Measurements from ENCODE around the gene STK32C.
"Not testable (repeated sequence)": the region's sequence is repeated elsewhere in the genome, so short reads cannot be mapped to it uniquely, and the experiment has no call there.

STK32C gene

GRCh38 chr10:132270721-132271457 is 36.9 kb downstream of the STK32C start:
- no peak overlapping the region for H3K27ac ChIP-seq (replicated peaks)
- no peak overlapping the region for H3K4me3 ChIP-seq (replicated peaks; ENCODE audit: insufficient read depth, low read length)
- DNase-seq (ENCODE audit: low read depth in 1 of 2, low spot score in 1 of 2) = no peak
- TF ChIP-seq GABPA (IDR thresholded peaks at IDR 0.05; ENCODE audit: low read depth) (no peak), REST (IDR thresholded peaks at IDR 0.05; ENCODE audit: insufficient replicate concordance, low read depth) (no peak), CTCF (IDR thresholded peaks at IDR 0.05; ENCODE audit: insufficient read depth, low read length) (no peak), SPI1 (IDR thresholded peaks at IDR 0.05; ENCODE audit: borderline replicate concordance, low read depth) (no peak), POLR2AphosphoS5 (IDR thresholded peaks at IDR 0.05; ENCODE audit: low read depth) (no peak)
- H3K27me3 ChIP-seq (ENCODE audit: insufficient read depth, poor library complexity, severe bottlenecking) = no peaks in the 10 kb centered on the region

- TF ChIP-seq CTCF (IDR thresholded peaks at IDR 0.05; ENCODE audit: insufficient read depth, low read length) (no peak), REST (IDR thresholded peaks at IDR 0.05; ENCODE audit: insufficient replicate concordance, low read depth) (no peak), POLR2AphosphoS5 (IDR thresholded peaks at IDR 0.05; ENCODE audit: low read depth) (no peak), GABPA (IDR thresholded peaks at IDR 0.05; ENCODE audit: low read depth) (no peak), SPI1 (IDR thresholded peaks at IDR 0.05; ENCODE audit: borderline replicate concordance, low read depth) (no peak)
- Histone ChIP-seq H3K27me3 (ENCODE audit: insufficient read depth, poor library complexity, severe bottlenecking) (no peaks in the 10 kb centered on the region), H3K27ac (replicated peaks) (no peak overlapping the region), H3K4me3 (replicated peaks; ENCODE audit: insufficient read depth, low read length) (no peak overlapping the region)
- no peak for DNase-seq (ENCODE audit: low read depth in 1 of 2, low spot score in 1 of 2)
Measured at GRCh38 chr10:132270256-132270655, 37.5 kb downstream of the STK32C start.

- DNase-seq (ENCODE audit: low read depth in 1 of 2, low spot score in 1 of 2) = no peak
- H3K27me3 ChIP-seq (ENCODE audit: insufficient read depth, poor library complexity, severe bottlenecking) = no peaks in the 10 kb centered on the region
- no peak overlapping the region for H3K4me3 ChIP-seq (replicated peaks; ENCODE audit: insufficient read depth, low read length)
- no peak overlapping the region for H3K27ac ChIP-seq (replicated peaks)
- TF ChIP-seq POLR2AphosphoS5 (IDR thresholded peaks at IDR 0.05; ENCODE audit: low read depth) (no peak), GABPA (IDR thresholded peaks at IDR 0.05; ENCODE audit: low read depth) (no peak), CTCF (IDR thresholded peaks at IDR 0.05; ENCODE audit: insufficient read depth, low read length) (no peak), SPI1 (IDR thresholded peaks at IDR 0.05; ENCODE audit: borderline replicate concordance, low read depth) (no peak), REST (IDR thresholded peaks at IDR 0.05; ENCODE audit: insufficient replicate concordance, low read depth) (no peak)
Measured at GRCh38 chr10:132269266-132270230, 38.2 kb downstream of the STK32C start.

- H3K27ac ChIP-seq (replicated peaks); DNase-seq (ENCODE audit: low read depth in 1 of 2, low spot score in 1 of 2); H3K4me3 ChIP-seq (replicated peaks; ENCODE audit: insufficient read depth, low read length); H3K27me3 ChIP-seq (ENCODE audit: insufficient read depth, poor library complexity, severe bottlenecking): not testable (repeated sequence)
Measured at GRCh38 chr10:132267916-132268315, 39.8 kb downstream of the STK32C start.
